Fibroblast of peridontal ligament (primary cell): Measurements from ENCODE around the gene FSIP1.
A peak's percentile ranks its signal among the peaks of the same experiment; 100 is the strongest.
"Not testable (repeated sequence)": the region's sequence is repeated elsewhere in the genome, so short reads cannot be mapped to it uniquely, and the experiment has no call there.

Experiments used
- DNase-seq: peaks from one replicate; pipeline ENCODE4 v3.0.0-alpha.2; 2010; ENCODE audit errors: extremely low read depth

Gene FSIP1

GRCh38 chr15:39782441-39783138 is at the start of gene FSIP1:
Gene FSIP1, minus strand, starts transcription at chr15:39782841. Its CDS starts 6,317 bp downstream, at chr15:39776524.
- DNase-seq: peak; percentile 96

- no peak for DNase-seq
Measured at GRCh38 chr15:39830166-39830565, 47.5 kb upstream of the FSIP1 start.

- DNase-seq: no peak
Measured at GRCh38 chr15:39828374-39828931, 45.8 kb upstream of the FSIP1 start.

- no peak for DNase-seq
Measured at GRCh38 chr15:39826975-39827374, 44.3 kb upstream of the FSIP1 start.

GRCh38 chr15:39823634-39824033 is 41.0 kb upstream of the FSIP1 start:
- DNase-seq: no peak

- no peak for DNase-seq
Measured at GRCh38 chr15:39820050-39820602, 37.5 kb upstream of the FSIP1 start.

GRCh38 chr15:39819533-39819932 is 36.9 kb upstream of the FSIP1 start:
- no peak for DNase-seq

GRCh38 chr15:39817892-39818291 is 35.3 kb upstream of the FSIP1 start:
- no peak for DNase-seq

GRCh38 chr15:39814489-39814888 is 31.8 kb upstream of the FSIP1 start:
- no peak for DNase-seq

GRCh38 chr15:39812651-39813050 is 30.0 kb upstream of the FSIP1 start:
- not testable (repeated sequence) for DNase-seq

- no peak for DNase-seq
Measured at GRCh38 chr15:39808909-39809308, 26.3 kb upstream of the FSIP1 start.

- DNase-seq: no peak
Measured at GRCh38 chr15:39807791-39808190, 25.1 kb upstream of the FSIP1 start.

- peak; percentile 34 for DNase-seq
Measured at GRCh38 chr15:39804026-39804425, 21.4 kb upstream of the FSIP1 start.

GRCh38 chr15:39803016-39803415 is 20.4 kb upstream of the FSIP1 start:
- no peak for DNase-seq

GRCh38 chr15:39801641-39802309 is 19.1 kb upstream of the FSIP1 start:
- DNase-seq: no peak

GRCh38 chr15:39799552-39800011 is 16.9 kb upstream of the FSIP1 start:
- no peak for DNase-seq

- DNase-seq: no peak
Measured at GRCh38 chr15:39798382-39798781, 15.7 kb upstream of the FSIP1 start.

GRCh38 chr15:39797407-39797806 is 14.8 kb upstream of the FSIP1 start:
- DNase-seq: no peak

GRCh38 chr15:39796601-39797000 is 14.0 kb upstream of the FSIP1 start:
- DNase-seq: no peak

GRCh38 chr15:39795486-39795885 is 12.8 kb upstream of the FSIP1 start:
- no peak for DNase-seq

GRCh38 chr15:39794954-39795353 is 12.3 kb upstream of the FSIP1 start:
- no peak for DNase-seq

GRCh38 chr15:39793923-39794322 is 11.3 kb upstream of the FSIP1 start:
- no peak for DNase-seq

GRCh38 chr15:39792844-39793335 is 10.2 kb upstream of the FSIP1 start:
- DNase-seq: peak; percentile 46
